GM12878 (cell line): ENCODE measurements around the gene MRTFA.

Experiments used
- CEBPB ChIP-seq, 2 experiments: fragments of 150-350 bp in 1 of 2; IDR thresholded peaks; 2 replicates each; pipeline ENCODE4 v1.6.1; 2012 to 2014; ENCODE audit warnings: low read depth in 2 of 2, low read length in 2 of 2, borderline replicate concordance in 1 of 2, inconsistent platforms in 1 of 2
- EP300 ChIP-seq, 2 experiments: fragments of 150-350 bp in 1 of 2; IDR thresholded peaks; 2 replicates each; pipeline ENCODE4 v1.6.1; 2011 to 2012; ENCODE audit warnings: low read depth in 2 of 2, low read length in 2 of 2, borderline replicate concordance in 1 of 2, improper control_type of control experiment in 1 of 2, inconsistent platforms in 1 of 2; ENCODE audit not compliant: control insufficient read depth in 1 of 2
- EZH2 ChIP-seq: IDR thresholded peaks from 2 replicates; pipeline ENCODE4 v1.6.1; 2012; ENCODE audit warnings: low read depth, mild to moderate bottlenecking, control low read depth, inconsistent platforms, low read length, borderline replicate concordance; ENCODE audit not compliant: control insufficient read depth
- GABPA ChIP-seq: IDR thresholded peaks from 2 replicates; pipeline ENCODE4 v1.6.1; 2014; ENCODE audit warnings: antibody characterized with exemption, low read depth, mild to moderate bottlenecking, inconsistent platforms
- MYC ChIP-seq: IDR thresholded peaks from 2 replicates; pipeline ENCODE4 v1.6.1; 2011; ENCODE audit warnings: mild to moderate bottlenecking, low read length, moderate library complexity, inconsistent platforms; ENCODE audit not compliant: insufficient read depth, insufficient replicate concordance, insufficient read length, severe bottlenecking
- RCOR1 ChIP-seq: conservative IDR thresholded peaks from 2 replicates; pipeline ENCODE4 v1.6.1; 2012; ENCODE audit warnings: low read depth, low read length, improper control_type of control experiment
- TF ChIP-seq, protein P1 (sequence below), 3 experiments: IDR thresholded peaks in 2 of 3; conservative IDR thresholded peaks in 1 of 3; 2 replicates each; pipeline ENCODE4 v1.5.1; 2011; ENCODE audit warnings: low read depth in 3 of 3, low read length in 3 of 3, mild to moderate bottlenecking in 3 of 3, control low read depth in 2 of 3, moderate library complexity in 2 of 3, inconsistent platforms in 1 of 3, mixed read lengths in 1 of 3; ENCODE audit not compliant: control insufficient read depth in 2 of 3, insufficient read depth in 1 of 3; ENCODE audit errors: extremely low read depth in 1 of 3

DNA sequence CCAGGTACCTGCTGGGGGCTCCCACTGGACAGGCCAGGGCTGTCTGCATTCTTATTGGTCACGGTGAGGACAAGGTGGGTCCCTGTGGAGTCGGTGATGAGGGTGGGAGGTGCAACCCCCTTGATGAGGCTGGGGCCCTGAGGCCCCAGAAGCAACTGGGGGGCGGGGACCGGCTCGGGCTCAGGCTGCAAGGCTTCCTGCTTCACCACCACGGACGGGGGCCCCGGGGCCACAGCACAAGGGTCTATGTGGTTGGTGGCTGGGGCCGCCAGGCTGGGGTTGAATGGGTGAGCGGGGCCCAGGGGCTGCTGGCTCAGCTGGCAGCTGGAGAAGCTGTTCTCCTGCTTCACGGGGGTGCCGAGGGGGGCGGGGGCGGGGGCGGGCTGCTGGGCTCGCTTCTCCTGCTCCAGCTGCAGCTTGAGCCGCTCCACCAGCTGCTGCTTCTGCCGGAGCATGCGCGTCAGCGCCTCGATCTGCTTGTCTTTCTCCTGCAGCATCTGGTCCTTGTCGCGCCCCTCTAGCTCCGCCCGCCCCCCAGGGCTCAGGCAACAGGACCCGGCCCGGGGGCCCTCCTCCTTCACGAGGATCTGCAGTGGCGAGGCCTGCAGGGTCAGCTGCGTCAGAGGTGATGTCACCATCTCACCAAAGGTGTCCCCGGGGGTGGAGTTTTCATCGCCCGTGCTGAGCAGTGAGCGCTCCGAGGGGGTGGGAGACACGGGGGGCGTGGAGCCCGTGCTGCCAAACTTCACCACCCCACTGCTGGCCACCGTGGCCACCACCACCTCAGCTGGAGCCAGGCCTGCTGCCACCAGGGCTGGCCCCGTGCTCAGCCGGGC lies 217.9 kb downstream of the MRTFA start:
- TF ChIP-seq, protein P1, sequence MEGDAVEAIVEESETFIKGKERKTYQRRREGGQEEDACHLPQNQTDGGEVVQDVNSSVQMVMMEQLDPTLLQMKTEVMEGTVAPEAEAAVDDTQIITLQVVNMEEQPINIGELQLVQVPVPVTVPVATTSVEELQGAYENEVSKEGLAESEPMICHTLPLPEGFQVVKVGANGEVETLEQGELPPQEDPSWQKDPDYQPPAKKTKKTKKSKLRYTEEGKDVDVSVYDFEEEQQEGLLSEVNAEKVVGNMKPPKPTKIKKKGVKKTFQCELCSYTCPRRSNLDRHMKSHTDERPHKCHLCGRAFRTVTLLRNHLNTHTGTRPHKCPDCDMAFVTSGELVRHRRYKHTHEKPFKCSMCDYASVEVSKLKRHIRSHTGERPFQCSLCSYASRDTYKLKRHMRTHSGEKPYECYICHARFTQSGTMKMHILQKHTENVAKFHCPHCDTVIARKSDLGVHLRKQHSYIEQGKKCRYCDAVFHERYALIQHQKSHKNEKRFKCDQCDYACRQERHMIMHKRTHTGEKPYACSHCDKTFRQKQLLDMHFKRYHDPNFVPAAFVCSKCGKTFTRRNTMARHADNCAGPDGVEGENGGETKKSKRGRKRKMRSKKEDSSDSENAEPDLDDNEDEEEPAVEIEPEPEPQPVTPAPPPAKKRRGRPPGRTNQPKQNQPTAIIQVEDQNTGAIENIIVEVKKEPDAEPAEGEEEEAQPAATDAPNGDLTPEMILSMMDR (IDR thresholded peaks at IDR 0.05 in 2 of 3, conservative IDR thresholded peaks at IDR 0.05 in 1 of 3; ENCODE audit: control insufficient read depth in 2 of 3, extremely low read depth in 1 of 3, insufficient read depth in 1 of 3, low read depth in 3 of 3, low read length in 3 of 3) = no peak
- no peak for TF ChIP-seq MYC
- no peak for TF ChIP-seq EP300 (IDR thresholded peaks at IDR 0.05; ENCODE audit: borderline replicate concordance in 1 of 2, control insufficient read depth in 1 of 2, low read depth in 2 of 2, low read length in 2 of 2)
- no peak for TF ChIP-seq GABPA
- no peak for TF ChIP-seq EZH2
- no peak for TF ChIP-seq CEBPB (IDR thresholded peaks at IDR 0.05; ENCODE audit: borderline replicate concordance in 1 of 2, low read depth in 2 of 2, low read length in 2 of 2)
- TF ChIP-seq RCOR1 = no peak
